Daoy (cell line): Measurements from ENCODE around the gene MUC5AC. TPM values are rescaled to one million over a fixed set of nuclear protein-coding genes. Genes with fewer than 3 reads are reported as not detected.

Source experiments
- DNase-seq: peaks from one replicate; pipeline ENCODE4 v3.0.0-alpha.2; 2015; ENCODE audit warnings: low read depth
- total RNA-seq: library from RNA; depleted of rRNA; stranded (reverse); fragments of >200 nt; shearing (Covaris generic); gene quantifications from 2 replicates; pipeline ENCODE4 v1.2.3, GENCODE V29; 2014

Gene MUC5AC
- total RNA-seq, 1 experiment from 2014 or later, result not detected

DNA sequence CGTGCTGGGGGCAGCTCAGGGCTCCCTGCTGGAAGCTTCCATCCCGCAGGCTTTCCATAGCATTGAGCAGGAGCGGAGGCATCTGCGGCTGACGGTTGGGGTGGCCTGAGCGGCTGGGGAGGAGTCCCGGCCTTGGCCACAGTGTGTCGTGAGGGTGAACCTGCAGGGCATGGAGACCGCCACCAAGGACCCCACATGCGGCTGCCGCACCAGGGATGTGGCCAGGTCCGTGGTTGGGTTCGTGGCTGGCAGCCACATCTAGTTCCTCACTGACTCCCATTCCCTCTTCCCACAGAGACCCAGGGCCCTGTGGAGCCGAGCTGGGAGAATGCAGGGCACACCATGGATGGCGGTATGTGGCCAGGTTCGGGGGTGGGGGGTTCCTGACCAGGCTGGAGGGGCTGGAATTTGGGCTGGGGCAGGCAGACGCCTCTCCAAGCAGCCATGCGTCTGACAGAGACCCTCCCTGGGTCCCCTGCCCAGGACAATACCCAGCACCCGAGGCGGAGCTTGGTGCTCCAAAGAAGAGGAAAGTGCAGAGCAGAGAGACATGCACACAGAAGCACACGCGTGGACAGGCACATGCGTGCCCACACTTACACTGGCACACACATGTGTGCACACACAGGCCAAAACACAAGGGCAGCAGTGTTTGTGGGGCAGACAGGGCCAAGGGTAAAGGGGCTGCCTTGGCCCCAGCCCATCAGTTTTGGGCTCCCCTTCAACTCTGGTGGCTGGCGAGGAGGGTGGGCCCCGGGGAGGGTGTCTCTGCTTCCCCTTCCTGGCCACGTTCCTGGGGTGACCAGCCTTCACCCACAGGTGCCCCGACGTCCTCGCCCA lies 67.9 kb downstream of the MUC5AC start:
- no peak for DNase-seq

DNA sequence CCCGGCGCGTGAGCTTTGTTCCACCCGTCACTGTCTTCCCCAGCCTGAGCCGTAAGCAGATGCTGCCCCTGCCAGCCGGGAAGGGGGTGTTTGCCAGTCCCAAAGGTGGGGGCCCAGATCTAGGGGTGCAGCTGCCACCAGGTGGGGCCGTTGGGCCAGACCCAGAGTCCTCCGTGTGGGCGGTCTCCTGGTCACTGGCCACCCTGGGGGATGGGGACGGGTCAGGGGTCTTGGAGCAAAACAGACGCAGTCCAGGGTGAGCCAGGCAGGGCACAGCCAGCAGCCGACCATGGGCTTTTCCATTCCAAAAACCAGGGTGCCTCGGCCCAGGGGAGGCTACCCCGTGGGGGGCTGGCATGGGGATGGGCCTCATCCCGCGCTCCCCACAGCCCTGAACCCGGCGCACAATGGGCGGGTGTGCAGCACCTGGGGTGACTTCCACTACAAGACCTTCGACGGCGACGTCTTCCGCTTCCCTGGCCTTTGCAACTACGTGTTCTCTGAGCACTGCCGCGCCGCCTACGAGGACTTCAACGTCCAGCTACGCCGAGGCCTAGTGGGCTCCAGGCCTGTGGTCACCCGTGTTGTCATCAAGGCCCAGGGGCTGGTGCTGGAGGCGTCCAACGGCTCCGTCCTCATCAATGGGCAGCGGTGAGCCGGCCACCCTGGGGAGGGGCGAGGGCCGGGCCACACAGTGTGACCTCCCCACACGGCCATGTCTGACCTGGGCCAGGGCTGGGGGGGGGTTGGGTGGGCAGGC lies 68.7 kb downstream of the MUC5AC start:
- DNase-seq, result no peak

DNA sequence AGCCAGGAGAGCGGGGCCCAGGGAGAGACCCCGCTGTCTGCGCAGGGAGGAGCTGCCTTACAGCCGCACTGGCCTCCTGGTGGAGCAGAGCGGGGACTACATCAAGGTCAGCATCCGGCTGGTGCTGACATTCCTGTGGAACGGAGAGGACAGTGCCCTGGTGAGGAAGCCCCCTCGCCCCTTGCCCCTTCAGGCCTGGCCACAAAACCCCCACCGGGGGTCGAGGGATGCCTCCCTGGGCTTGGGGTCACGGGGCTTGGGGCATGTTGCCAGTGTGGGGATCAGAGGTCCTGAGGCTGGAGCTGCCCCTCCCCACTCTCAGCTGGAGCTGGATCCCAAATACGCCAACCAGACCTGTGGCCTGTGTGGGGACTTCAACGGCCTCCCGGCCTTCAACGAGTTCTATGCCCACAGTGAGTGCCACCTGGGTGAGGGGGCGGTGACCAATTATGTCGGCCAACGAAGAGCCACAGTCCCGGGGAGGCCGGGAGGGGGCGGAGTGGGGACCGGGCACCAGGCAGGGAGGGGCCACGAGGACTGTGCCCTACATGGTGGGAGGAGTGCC lies 69.3 kb downstream of the MUC5AC start:
- peak; percentile 34 for DNase-seq

DNA sequence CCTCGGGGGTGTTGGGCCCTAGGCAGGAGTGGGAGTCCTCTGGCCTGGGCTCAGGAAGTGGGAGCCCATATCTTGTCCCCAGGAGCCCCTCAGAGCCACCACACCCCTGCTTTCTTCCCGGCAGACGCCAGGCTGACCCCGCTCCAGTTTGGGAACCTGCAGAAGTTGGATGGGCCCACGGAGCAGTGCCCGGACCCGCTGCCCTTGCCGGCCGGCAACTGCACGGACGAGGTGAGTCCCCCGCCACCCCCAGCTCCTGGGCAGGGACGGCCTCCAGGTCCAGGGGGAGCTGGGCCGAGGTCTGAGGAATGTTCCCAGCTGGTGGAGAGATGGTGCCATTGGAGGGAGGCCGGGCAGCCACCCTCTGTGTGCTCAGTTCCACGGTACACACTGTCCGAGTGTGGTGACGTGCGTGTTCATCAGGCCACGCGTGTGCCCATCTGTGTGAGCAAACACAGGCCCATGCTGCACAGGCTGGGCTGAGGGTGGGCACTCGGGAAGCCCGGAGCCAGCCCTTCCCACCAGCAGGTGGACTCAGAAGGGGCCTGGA lies 69.9 kb downstream of the MUC5AC start:
- DNase-seq, result no peak

DNA sequence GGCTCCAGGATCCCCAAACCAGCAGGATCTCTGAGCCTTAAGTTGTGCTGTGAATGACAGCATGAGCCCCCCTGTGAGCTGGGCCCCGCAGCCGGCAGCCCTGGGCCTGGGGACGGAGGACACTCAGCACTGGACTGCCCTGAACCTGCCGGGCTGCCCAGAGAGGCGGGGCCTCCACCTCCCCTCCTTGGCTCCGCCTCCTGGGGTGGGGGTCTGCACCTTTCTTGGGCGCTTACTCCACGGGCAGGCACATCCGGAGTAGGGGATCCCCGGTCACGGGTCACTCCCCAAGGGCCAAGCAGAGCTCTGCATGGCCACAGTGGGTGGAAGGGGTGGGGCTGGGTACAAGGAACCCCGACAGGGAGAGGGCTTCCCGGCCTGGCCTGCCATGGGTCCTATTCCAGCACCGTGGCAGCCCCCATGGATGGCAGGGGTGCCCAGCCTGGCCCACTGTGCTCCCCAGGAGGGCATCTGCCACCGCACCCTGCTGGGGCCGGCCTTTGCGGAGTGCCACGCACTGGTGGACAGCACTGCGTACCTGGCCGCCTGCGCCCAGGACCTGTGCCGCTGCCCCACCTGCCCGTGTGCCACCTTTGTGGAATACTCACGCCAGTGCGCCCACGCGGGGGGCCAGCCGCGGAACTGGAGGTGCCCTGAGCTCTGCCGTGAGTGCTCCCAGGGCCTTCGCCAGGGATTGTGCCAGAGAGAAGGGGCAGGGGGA lies 70.5 kb downstream of the MUC5AC start:
- DNase-seq, result no peak

DNA sequence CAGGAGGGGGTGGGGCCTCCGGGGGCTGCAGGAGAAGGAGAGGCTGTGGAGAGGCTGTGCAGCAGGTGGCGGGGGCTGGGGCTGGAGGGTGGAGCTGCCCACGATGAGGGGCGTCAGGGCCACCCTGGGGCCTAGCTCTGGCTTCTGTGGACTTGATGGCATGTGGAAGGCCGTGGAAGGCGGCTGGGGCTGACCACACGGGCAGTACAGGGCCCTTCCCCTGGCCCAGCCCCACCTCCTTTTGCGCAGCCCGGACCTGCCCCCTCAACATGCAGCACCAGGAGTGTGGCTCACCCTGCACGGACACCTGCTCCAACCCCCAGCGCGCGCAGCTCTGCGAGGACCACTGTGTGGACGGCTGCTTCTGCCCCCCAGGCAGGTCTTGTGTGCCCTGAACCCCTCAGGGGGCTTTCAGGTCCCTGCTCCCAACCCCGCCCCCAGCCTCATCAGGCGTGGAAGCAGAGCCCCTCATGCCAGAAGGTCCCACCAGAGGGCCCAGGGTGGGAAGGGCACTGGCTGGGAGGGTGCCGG lies 71.2 kb downstream of the MUC5AC start:
- no peak for DNase-seq

DNA sequence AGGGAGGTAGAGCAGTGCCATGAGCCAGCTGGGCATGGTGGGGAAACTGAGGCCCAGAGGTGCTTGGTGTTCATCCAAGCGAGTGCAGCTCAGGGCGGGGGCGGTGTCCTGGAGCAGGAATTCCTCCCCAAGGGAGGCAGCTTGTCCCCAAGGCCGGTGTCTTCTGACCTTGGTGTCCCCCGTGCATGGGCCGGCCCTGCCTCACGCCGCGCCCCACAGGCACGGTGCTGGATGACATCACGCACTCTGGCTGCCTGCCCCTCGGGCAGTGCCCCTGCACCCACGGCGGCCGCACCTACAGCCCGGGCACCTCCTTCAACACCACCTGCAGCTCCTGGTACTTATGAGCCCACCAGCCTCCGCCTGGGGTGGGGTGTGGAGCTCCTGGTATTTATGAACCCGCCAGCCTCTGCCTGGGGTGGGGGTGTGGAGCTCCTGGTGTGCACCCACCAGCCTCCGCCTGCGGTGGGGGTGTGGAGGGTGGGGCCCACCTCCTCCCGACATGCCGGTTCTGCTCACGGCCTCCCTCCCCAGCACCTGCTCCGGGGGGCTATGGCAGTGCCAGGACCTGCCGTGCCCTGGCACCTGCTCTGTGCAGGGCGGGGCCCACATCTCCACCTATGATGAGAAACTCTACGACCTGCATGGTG lies 71.8 kb downstream of the MUC5AC start:
- DNase-seq, result no peak

DNA sequence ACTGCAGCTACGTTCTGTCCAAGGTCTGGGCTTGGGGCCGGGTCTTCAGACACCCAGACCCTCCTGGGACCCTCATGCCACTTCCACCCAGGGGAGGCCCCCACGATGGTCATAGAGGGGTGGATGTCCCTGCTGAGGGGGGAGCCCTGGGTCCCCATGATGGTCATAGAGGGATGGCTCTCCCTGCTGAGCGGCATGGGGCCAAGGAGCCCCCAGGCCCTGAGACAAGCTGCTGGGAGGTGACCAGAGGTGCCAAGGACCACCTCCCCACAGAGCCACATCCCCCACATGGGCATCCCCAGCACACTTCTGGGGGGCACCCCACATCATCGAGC lies 72.3 kb downstream of the MUC5AC start:
- no peak for DNase-seq

DNA sequence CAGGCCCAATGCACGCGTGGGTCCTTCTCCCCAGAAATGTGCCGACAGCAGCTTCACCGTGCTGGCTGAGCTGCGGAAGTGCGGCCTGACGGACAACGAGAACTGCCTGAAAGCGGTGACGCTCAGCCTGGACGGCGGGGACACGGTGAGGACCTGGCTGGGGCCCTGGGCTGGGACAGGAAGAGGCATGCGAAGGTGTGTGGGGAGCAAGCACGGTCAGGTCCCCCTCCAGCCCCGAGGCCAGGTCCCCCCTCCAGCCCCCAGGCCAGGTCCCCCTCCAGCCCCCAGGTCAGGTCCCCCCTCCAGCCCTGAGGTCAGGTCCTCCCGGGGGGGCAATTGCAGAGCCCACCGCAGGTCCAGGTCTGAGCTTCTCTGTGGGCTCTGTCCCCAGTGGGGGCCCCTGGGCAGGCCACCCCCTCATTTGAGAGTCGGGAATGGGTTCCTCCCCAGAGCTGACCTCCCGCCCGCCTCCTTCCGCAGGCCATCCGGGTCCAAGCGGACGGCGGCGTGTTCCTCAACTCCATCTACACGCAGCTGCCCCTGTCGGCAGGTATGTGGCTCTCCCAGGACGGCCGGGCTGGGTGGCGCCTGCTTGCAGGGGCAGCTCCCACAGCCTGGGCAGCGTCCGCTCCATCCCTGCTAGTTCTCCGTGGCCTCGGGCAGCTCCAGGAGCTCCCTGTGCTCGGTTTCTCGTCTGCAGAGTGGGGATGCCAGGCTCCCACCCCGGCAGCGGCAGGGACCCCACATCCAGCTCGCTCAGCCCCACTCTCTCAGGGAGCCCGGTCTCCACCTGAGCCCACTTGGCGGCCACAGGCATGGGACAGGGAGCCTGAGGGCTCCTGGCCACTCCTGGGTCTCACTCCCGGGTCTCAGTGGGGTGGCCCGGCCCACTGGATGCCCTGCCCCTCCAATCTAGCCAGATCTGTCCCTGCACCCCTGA lies 73.0 kb downstream of the MUC5AC start:
- DNase-seq, result no peak

DNA sequence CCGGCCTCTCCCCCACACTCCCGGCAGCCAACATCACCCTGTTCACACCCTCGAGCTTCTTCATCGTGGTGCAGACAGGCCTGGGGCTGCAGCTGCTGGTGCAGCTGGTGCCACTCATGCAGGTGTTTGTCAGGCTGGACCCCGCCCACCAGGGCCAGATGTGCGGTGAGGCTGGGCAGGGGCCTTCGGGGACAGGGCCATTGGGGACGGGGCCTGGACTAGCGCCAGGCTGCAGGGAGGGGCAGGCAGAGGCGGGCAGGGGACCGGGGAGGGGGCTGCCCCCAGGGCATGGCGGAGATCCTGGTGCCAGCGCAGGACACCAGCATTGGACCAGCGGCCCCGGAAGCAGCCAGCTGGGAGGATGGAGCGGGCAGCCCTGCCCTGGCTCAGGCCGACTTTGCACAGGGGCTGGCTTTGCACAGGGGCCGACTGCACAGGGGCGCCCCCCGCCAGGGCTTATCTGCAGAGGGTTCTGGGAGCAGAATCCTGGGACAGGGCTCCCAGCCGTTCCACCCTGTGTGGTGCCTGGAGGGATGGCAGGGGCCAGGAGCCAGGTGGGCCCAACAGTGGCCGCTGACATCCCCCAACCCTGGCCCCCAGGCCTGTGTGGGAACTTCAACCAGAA lies 73.8 kb downstream of the MUC5AC start:
- no peak for DNase-seq

DNA sequence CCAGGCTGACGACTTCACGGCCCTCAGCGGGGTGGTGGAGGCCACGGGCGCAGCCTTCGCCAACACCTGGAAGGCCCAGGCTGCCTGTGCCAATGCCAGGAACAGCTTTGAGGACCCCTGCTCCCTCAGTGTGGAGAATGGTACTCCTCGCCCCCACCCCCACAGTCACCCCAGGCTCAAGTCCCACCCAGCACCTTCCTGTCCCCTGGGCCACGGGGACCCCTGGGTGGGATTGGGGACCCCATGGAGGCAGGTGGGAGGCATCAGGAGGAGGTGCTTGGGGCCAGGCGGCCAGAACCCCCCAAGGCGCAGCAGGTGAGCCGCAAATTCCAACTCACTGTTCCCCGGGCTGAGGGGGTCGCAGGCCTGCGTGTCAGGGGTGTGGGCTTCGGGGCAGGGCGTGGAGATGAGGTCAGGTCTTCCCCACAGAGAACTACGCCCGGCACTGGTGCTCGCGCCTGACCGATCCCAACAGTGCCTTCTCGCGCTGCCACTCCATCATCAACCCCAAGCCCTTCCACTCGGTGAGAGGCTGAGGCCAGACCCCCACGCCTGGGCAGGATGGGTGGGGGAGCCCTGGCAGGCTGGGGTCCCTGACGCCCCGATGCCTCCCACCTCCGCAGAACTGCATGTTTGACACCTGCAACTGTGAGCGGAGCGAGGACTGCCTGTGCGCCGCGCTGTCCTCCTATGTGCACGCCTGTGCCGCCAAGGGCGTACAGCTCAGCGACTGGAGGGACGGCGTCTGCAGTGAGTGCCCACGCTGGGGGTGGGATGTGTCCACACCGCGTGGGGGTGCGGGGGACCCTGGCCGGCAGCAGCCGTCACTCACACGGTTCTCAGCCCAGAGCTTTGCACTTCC lies 74.5 kb downstream of the MUC5AC start:
- no peak for DNase-seq

DNA sequence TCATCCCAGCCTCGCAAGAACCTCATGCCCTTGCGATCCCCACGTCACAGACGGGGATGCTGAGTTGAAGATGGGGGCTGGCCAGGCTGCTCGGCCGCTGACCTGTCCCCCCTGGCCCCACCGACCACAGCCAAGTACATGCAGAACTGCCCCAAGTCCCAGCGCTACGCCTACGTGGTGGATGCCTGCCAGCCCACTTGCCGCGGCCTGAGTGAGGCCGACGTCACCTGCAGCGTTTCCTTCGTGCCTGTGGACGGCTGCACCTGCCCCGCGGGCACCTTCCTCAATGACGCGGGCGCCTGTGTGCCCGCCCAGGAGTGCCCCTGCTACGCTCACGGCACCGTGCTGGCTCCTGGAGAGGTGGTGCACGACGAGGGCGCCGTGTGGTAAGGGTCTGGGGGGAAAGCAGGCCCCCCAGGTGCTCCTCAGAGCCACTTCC lies 75.1 kb downstream of the MUC5AC start:
- DNase-seq, result no peak

DNA sequence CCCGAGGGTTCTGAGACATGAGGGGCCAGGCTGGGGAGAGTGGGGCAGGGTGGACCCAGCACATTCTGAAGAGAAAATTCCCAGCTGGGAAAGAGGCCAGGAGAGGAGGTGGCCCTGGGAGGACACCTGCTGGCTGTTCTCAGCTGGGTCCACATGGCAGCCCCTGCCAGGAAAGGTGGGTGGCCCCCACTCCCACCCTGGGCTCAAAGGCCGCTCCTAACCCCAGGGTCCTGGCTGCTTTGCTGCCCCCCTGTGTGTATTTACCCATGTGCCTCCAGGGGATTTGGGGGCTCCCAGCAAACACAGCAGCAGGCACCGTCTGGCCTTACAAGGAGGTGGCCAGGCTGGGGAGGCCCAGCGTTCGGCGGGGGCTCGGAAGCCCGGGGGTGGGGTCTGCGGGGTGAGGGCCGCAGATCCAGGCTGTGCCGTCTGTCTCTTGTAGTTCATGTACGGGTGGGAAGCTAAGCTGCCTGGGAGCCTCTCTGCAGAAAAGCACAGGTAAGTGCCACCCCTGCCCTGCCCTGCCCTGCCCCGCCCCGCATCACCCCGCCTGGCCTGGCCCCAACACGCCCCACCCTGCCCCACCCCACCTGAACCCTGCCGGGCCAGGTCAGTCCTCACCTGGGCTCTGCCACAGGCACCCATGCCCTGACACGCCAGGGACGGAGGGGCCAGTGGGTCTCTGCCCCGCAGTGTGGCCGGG lies 75.7 kb downstream of the MUC5AC start:
- no peak for DNase-seq

DNA sequence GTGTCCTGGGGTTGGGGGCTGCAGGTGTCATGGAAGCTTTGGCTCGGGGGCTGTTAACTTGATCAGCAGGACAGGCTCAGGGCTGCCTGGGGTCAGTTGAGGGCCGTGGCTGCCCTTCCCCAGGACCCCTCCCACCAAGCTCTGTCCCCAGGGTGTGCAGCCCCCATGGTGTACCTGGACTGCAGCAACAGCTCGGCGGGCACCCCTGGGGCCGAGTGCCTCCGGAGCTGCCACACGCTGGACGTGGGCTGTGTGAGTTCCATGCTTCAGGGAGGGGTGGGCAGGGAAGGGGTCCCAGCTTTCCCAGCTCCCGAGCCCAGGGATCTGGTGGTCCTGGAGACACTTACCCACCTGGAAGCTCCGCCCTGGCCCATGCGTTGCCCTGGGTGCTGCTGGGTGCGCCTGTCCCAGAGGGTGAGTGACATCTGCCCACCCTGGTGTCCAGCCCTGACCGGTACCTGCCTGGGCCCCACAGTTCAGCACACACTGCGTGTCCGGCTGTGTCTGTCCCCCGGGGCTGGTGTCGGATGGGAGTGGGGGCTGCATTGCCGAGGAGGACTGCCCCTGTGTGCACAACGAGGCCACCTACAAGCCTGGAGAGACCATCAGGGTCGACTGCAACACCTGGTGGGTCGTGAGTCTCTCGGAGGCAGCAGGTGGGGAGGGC lies 76.4 kb downstream of the MUC5AC start:
- DNase-seq, result no peak

DNA sequence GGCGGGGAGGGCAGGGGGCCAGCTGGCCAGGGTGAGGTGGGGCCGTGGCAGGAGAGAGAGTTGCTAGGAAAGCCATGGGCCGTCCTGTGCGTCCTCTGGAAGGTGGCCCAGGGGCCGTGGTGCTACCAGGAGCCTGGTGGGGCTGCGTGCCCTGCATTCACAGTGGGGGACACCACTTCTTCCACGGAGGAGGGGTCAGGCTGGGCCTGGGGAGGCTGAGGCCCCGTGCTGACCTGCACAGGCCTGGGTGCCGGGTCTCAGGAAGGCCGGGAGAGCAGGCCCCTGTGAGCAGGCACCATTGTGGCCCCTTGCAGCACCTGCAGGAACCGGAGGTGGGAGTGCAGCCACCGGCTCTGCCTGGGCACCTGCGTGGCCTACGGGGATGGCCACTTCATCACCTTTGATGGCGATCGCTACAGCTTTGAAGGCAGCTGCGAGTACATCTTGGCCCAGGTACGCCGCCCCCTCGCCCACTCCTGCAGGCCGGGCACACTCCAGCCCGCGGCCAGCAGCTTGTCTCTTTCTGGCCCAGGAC lies 77.1 kb downstream of the MUC5AC start:
- DNase-seq, result no peak

DNA sequence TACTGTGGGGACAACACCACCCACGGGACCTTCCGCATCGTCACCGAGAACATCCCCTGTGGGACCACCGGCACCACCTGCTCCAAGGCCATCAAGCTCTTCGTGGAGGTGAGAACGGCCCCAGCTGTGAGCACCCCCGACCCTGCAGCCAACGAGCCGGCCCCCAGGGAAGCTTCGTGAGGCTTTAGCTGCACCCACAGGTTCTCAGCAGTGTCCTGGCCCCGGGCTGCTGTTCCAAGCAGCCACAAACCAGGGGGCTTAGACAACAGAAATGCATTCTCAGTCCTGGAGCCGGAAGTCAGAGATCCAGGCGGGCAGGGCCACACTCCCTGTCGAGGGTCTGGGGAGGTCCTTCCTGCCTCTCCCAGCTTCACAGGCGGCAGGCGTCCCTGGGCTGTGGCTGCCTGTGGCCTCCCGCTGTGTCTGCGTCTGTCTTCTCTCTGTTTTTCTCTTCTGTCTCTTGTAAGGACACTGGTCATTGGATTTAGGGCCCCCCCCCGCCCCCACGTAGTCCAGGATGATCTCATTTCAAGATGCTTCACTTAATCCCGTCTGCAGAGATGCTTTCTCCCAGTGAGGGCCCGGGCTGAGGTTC lies 77.7 kb downstream of the MUC5AC start:
- no peak for DNase-seq

DNA sequence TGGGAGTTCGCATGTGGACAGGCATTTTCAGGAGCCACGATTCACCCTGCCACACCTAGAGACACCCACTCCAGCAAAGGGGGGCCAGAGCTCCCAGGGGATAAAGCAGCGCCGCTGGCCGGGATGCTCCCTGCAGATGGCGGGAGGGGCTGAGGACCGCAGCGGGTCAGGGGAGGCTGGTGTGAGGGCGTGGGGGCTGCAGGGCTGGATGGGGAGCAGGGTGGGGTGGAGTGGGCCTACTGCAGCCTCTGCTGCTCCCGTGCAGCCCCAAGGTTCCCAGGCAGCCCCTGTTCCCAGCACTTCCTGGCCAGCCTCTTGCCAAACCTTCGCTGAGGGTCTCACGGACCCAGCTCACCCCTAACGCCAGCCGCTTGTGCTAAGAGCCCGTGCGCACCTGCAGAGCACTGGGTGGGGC lies 78.2 kb downstream of the MUC5AC start:
- no peak for DNase-seq
